ENCODE data around the gene KIRREL2. TPM values are rescaled to one million over a fixed set of nuclear protein-coding genes. Genes with fewer than 3 reads are reported as not detected.

KIRREL2 gene
- total and polyA plus RNA-seq, 9 of the 15 experiments (the other 6 are each of a cell fraction or from before 2014, with no cell fraction given), result 0.01 to 0.12 (median 0.09) TPM; not detected in 4

GRCh38 chr19:35842666-35843272 lies 13.9 kb upstream of the KIRREL2 start (continued):
- TF ChIP-seq CEBPG (CRISPR knock-in tag; IDR thresholded peaks at IDR 0.05), result no peak
- no peak for TF ChIP-seq CEBPG (tag; conservative IDR thresholded peaks at IDR 0.05 in 1 of 2, IDR thresholded peaks at IDR 0.05 in 1 of 2)
- no peak for TF ChIP-seq IRF9 (tag; IDR thresholded peaks at IDR 0.05)
- TF ChIP-seq ZNF586 (CRISPR knock-in tag; conservative IDR thresholded peaks at IDR 0.05), result no peak
- TF ChIP-seq TAF15 (IDR thresholded peaks at IDR 0.05; ENCODE audit: low read depth, low read length), result no peak

DNA sequence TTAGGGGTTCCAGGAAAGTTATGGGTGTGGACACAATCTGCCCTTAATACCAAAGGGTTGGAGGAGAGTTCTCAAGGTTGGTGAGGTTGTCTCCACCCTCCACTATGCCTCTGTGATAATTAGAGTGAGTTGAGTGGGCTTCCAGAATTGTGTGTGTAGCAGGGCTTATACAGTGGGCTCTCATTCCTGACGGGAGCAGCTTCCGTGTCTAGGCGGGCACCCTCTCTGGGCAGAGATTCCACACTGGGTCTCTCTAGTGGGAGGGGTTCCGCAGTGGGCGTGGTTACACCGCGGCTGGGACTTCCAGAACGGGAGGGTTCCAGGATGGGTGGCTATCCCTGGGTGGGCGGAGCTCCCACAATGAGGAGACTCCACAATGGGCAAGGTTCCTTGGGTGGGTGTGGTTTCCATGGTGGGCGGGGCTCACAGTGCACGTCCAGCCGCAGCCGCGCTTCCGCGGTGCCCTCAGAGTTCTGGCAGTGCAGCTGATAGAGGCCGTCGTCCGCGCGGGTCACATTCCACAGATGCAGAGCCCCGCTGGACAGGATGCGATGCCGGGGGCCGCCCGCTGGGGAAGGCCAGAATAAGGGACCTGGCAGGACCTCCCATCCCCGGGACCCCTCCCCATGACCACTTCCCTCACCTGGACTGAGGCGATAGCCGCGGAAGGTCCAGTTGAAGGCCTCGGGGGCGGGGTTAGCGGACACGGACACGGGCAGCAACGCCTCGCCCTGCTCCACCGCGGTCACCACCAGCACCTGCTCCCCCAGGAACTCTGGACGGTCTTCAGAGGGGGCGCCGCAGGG lies 12.8 kb upstream of the KIRREL2 start:
- H3K27ac ChIP-seq (ENCODE audit: extremely low read depth, low read depth, low read length), result no peak overlapping the region
- 2% methylated on average over 40 of the region's 42 CpGs for WGBS (ENCODE audit: insufficient coverage, low coverage, missing lambda C conversion rate)
- in situ Hi-C loops (cut with MboI) (no loop called here), intact Hi-C loops (cut with micrococcal nuclease) (no loop called here)
- no peaks in the 10 kb centered on the region for H3K79me2 ChIP-seq (ENCODE audit: control insufficient read depth, insufficient read depth, low read length)
- ChIA-PET CTCF (ENCODE audit: low intra/inter-chr PET ratio) (interaction anchor here (0.6 kb wide), 1 partner anchor 597 kb away, joined by 3 read pairs; no protein-coding TSS in a partner anchor), POLR2A (interaction anchor here (0.6 to 1.7 kb wide), 3 partner anchors 13 to 170 kb away, joined by 3 to 5 read pairs (median 4); partner anchors contain the start of gene ALKBH6)
- peak overlapping the region; percentile 36 for H3K4me2 ChIP-seq (ENCODE audit: insufficient read depth, low read length)
- peaks cover 10% of the 10 kb centered on the region for H4K20me1 ChIP-seq (replicated peaks; ENCODE audit: control insufficient read depth, insufficient read depth, low read length)
- peaks cover 8% of the 10 kb centered on the region for H3K9me1 ChIP-seq (ENCODE audit: control insufficient read depth, insufficient read depth, low read length)
- peaks cover 24 to 48% of the 10 kb centered on the region in 2 experiments for H3K27me3 ChIP-seq (ENCODE audit: control insufficient read depth in 2 of 2, insufficient read depth in 2 of 2, low read length in 2 of 2)
- BruUV-seq (replicated peaks), result no TSS peak
- H2AFZ ChIP-seq (ENCODE audit: low read depth, low read length), result peak overlapping the region; percentile 57; the same call in 1 of the 2 replicates
- H3K36me3 ChIP-seq (ENCODE audit: control insufficient read depth, insufficient read depth, low read length), result no peaks in the 10 kb centered on the region
- FAIRE-seq, result peak; percentile 92
- H3K9me3 ChIP-seq (replicated peaks; ENCODE audit: control insufficient read depth, insufficient read depth, low read depth, low read length), result no peaks in the 10 kb centered on the region
- DNase-seq (ENCODE audit: extremely low read depth in 1 of 4, low spot score in 3 of 4), result peak; percentile 81 to 93 (median 88)
- H3K4me3 ChIP-seq, result no peak overlapping the region
- ATAC-seq, result peak; percentile 84
- peak overlapping the region in 1 of 2 experiments; percentile 45; a peak in 1 of 4 replicates for H3K9ac ChIP-seq (ENCODE audit: insufficient read depth in 1 of 2, low read depth in 2 of 2, low read length in 2 of 2)
- H3K4me1 ChIP-seq (replicated peaks in 1 of 2; ENCODE audit: control insufficient read depth in 2 of 2, insufficient read depth in 2 of 2, low read length in 2 of 2), result peaks cover 9 to 27% of the 10 kb centered on the region in 2 experiments
- 0 out of 2 replicates have a peak, but pooled peaks have one; percentile 14 for TF ChIP-seq ZBTB7A (IDR thresholded peaks at IDR 0.05; ENCODE audit: borderline replicate concordance, control insufficient read depth, low read depth, low read length)
- TF ChIP-seq POLR2H (tag; IDR thresholded peaks at IDR 0.05; ENCODE audit: low read depth), result no peak
- peak; percentile 49 to 53; a peak in 3 of 4 replicates for TF ChIP-seq NRF1 (conservative IDR thresholded peaks at IDR 0.05 in 1 of 2, IDR thresholded peaks at IDR 0.05 in 1 of 2)
- TF ChIP-seq, protein P1, sequence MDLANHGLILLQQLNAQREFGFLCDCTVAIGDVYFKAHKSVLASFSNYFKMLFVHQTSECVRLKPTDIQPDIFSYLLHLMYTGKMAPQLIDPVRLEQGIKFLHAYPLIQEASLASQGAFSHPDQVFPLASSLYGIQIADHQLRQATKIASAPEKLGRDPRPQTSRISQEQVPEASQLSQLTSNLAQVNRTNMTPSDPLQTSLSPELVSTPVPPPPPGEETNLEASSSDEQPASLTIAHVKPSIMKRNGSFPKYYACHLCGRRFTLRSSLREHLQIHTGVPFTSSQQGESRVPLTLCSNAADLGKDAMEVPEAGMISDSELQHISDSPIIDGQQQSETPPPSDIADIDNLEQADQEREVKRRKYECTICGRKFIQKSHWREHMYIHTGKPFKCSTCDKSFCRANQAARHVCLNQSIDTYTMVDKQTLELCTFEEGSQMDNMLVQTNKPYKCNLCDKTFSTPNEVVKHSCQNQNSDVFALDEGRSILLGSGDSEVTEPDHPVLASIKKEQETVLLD (IDR thresholded peaks at IDR 0.05), result no peak
- TF ChIP-seq GTF2A2 (tag; IDR thresholded peaks at IDR 0.05), result no peak
- TF ChIP-seq RBFOX2 (IDR thresholded peaks at IDR 0.05; ENCODE audit: low read depth, low read length), result peak; percentile 57
- TF ChIP-seq L3MBTL2 (IDR thresholded peaks at IDR 0.05), result peak; percentile 41; the same call in 1 of the 2 replicates
- TF ChIP-seq POLR2G (IDR thresholded peaks at IDR 0.05; ENCODE audit: low read depth, low read length), result peak; percentile 65
- peak; percentile 63; the same call in 1 of the 2 replicates for TF ChIP-seq ELF1 (tag; IDR thresholded peaks at IDR 0.05)
- peak; percentile 60 for TF ChIP-seq CXXC5 (CRISPR knock-in tag; IDR thresholded peaks at IDR 0.05)
